ENCODE results near the gene MBD1. TPM values are rescaled to one million over a fixed set of nuclear protein-coding genes. Genes with fewer than 3 reads are reported as not detected.

MBD1 gene
- total and polyA plus RNA-seq, 2 of the 13 experiments (the other 11 are each of a cell fraction or from before 2014, with no cell fraction given) = 25.5 to 28.6 TPM

DNA sequence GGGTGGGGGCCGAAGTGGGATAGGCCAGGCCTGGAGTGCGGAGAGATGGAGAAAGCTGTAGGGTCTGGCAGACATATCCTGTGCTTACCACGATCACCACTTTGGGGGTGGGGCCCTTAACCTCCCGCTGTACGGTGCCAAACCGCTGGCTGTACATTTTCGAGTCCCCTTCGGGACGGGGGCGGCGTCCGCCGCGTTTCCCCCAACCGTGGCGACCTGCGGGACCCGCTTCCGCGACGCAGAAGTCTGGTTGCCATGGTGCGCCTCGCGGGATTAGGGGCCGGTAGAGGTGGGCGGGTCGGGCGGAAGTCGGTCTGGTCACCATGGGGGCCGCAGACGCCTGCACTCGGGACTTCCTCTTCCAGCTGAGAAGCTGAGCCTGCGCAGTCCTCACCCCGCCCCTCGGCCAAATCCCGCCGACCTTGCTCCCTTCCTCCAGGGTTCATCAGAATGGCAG lies 15.0 kb downstream of the MBD1 start, which contains the start of gene CFAP53 (continued):
- TF ChIP-seq, protein P1, sequence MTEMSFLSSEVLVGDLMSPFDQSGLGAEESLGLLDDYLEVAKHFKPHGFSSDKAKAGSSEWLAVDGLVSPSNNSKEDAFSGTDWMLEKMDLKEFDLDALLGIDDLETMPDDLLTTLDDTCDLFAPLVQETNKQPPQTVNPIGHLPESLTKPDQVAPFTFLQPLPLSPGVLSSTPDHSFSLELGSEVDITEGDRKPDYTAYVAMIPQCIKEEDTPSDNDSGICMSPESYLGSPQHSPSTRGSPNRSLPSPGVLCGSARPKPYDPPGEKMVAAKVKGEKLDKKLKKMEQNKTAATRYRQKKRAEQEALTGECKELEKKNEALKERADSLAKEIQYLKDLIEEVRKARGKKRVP (CRISPR knock-in tag; IDR thresholded peaks at IDR 0.05) = no peak
- TF ChIP-seq SP2 (CRISPR knock-in tag; IDR thresholded peaks at IDR 0.05) = peak; percentile 57; the same call in 1 of the 2 replicates
- no peak for TF ChIP-seq ZNF790 (CRISPR knock-in tag; IDR thresholded peaks at IDR 0.05; ENCODE audit: borderline replicate concordance)
- no peak for TF ChIP-seq REL (CRISPR knock-in tag; conservative IDR thresholded peaks at IDR 0.05)
- TF ChIP-seq ZNF557 (CRISPR knock-in tag; IDR thresholded peaks at IDR 0.05) = no peak
- TF ChIP-seq ZNF737 (CRISPR knock-in tag; IDR thresholded peaks at IDR 0.05; ENCODE audit: borderline replicate concordance) = no peak
- TF ChIP-seq GLI4 (CRISPR knock-in tag; IDR thresholded peaks at IDR 0.05; ENCODE audit: borderline replicate concordance) = no peak
- no peak for TF ChIP-seq TOE1 (CRISPR knock-in tag; IDR thresholded peaks at IDR 0.05)
- no peak for TF ChIP-seq ZNF564 (CRISPR knock-in tag; IDR thresholded peaks at IDR 0.05)
- peak; percentile 67; the same call in 1 of the 2 replicates for TF ChIP-seq MXD4 (CRISPR knock-in tag; IDR thresholded peaks at IDR 0.05)
- TF ChIP-seq ARNT (IDR thresholded peaks at IDR 0.05) = no peak
- no peak for TF ChIP-seq ZNF572 (CRISPR knock-in tag; IDR thresholded peaks at IDR 0.05)
- TF ChIP-seq HNRNPK (IDR thresholded peaks at IDR 0.05; ENCODE audit: low read depth, low read length, poor library complexity, severe bottlenecking) = no peak
- no peak for TF ChIP-seq SMAD1 (CRISPR knock-in tag; IDR thresholded peaks at IDR 0.05; ENCODE audit: borderline replicate concordance, low read depth)
- 0 out of 2 replicates have a peak, but pooled peaks have one; percentile 69 for TF ChIP-seq KLF9 (CRISPR knock-in tag; IDR thresholded peaks at IDR 0.05; ENCODE audit: low read depth)
- TF ChIP-seq RBAK (CRISPR knock-in tag; IDR thresholded peaks at IDR 0.05) = no peak
- TF ChIP-seq ZNF296 (CRISPR knock-in tag; conservative IDR thresholded peaks at IDR 0.05) = no peak
- TF ChIP-seq ZNF430 (CRISPR knock-in tag; IDR thresholded peaks at IDR 0.05) = no peak
- no peak for TF ChIP-seq ZNF121 (CRISPR knock-in tag; IDR thresholded peaks at IDR 0.05)
- TF ChIP-seq MAFF (IDR thresholded peaks at IDR 0.05; ENCODE audit: low read depth, low read length) = no peak
- no peak for TF ChIP-seq SMARCE1 (IDR thresholded peaks at IDR 0.05; ENCODE audit: borderline replicate concordance)
- no peak for TF ChIP-seq TAF15 (IDR thresholded peaks at IDR 0.05; ENCODE audit: low read depth, low read length, poor library complexity, severe bottlenecking)
- TF ChIP-seq, protein P2, sequence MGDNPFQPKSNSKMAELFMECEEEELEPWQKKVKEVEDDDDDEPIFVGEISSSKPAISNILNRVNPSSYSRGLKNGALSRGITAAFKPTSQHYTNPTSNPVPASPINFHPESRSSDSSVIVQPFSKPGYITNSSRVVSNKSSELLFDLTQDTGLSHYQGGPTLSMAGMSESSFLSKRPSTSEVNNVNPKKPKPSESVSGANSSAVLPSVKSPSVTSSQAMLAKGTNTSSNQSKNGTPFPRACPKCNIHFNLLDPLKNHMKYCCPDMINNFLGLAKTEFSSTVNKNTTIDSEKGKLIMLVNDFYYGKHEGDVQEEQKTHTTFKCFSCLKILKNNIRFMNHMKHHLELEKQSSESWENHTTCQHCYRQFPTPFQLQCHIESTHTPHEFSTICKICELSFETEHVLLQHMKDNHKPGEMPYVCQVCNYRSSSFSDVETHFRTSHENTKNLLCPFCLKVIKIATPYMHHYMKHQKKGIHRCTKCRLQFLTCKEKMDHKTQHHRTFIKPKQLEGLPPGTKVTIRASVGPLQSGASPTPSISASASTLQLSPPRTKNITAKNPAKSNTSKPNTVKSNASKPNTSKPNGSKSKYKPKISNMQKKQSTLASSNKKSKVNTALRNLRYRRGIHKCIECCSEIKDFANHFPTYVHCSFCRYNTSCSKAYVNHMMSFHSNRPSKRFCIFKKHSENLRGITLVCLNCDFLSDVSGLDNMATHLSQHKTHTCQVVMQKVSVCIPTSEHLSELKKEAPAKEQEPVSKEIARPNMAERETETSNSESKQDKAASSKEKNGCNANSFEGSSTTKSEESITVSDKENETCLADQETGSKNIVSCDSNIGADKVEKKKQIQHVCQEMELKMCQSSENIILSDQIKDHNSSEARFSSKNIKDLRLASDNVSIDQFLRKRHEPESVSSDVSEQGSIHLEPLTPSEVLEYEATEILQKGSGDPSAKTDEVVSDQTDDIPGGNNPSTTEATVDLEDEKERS (CRISPR knock-in tag; IDR thresholded peaks at IDR 0.05) = no peak
- TF ChIP-seq ZNF451 (CRISPR knock-in tag; IDR thresholded peaks at IDR 0.05) = no peak
- TF ChIP-seq, protein P3, sequence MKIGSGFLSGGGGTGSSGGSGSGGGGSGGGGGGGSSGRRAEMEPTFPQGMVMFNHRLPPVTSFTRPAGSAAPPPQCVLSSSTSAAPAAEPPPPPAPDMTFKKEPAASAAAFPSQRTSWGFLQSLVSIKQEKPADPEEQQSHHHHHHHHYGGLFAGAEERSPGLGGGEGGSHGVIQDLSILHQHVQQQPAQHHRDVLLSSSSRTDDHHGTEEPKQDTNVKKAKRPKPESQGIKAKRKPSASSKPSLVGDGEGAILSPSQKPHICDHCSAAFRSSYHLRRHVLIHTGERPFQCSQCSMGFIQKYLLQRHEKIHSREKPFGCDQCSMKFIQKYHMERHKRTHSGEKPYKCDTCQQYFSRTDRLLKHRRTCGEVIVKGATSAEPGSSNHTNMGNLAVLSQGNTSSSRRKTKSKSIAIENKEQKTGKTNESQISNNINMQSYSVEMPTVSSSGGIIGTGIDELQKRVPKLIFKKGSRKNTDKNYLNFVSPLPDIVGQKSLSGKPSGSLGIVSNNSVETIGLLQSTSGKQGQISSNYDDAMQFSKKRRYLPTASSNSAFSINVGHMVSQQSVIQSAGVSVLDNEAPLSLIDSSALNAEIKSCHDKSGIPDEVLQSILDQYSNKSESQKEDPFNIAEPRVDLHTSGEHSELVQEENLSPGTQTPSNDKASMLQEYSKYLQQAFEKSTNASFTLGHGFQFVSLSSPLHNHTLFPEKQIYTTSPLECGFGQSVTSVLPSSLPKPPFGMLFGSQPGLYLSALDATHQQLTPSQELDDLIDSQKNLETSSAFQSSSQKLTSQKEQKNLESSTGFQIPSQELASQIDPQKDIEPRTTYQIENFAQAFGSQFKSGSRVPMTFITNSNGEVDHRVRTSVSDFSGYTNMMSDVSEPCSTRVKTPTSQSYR (CRISPR knock-in tag; IDR thresholded peaks at IDR 0.05; ENCODE audit: borderline replicate concordance) = no peak

Measured in HepG2 (cell line).